Stimulated activated CD4-positive, alpha-beta T cell treated with anti-CD3 and anti-CD28 coated beads, Interleukin-1b, Interleukin-23, amount 100 ng/mL, for 1 hour (primary cell): Measurements from ENCODE around the gene GPR55.

ENCODE experiments used
- DNase-seq, 2 donors: peaks; one replicate each; pipeline ENCODE4 v3.0.0-alpha.2; 2020; ENCODE audit warnings: low read depth in 2 of 2

GPR55 gene

DNA sequence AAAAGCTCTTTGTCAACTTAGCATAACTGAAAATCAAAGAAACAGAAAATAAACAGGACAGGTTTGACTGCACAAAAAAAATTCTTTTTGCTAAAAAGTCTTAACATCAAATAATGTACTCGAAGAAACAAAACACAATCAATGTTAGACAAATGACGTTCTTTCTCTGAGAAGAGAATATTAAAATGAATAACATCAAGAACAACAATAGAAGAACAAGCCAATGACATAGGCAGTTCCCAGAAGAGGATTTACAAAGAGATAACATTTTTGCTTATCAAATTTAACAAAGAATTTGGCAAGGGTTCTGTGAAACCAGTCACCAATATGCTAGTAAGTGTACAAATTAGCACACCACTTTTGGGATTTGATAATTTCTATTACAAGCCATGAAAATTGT lies 5.8 kb downstream of the GPR55 start:
- DNase-seq = no peak

GRCh38 chr2:230916218-230916617 lies 8.8 kb downstream of the GPR55 start:
- no peak for DNase-seq

DNA sequence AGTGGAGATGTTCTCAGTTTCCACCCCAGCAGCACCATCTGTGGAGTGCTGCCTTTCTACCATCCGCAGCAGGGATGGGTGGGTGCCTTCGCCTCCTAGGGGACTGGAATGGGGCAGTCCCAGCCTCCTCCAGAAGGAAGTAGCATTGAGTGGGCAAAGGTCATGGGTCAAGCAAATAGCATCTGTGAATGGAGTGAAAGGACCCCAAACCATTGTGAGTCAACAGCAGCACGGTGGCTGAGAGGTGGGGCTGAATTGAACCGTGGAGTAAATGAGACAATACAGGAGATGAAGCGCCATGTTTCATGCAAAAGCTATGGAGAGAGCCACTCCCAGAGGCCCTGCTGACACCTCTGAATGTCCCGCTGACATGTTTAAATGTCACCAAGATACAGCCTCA lies 9.7 kb downstream of the GPR55 start:
- DNase-seq = no peak

- no peak for DNase-seq
Observed at GRCh38 chr2:230914886-230915285, 10.2 kb downstream of the GPR55 start.

- no peak for DNase-seq
Observed at GRCh38 chr2:230913406-230914143, 11.5 kb downstream of the GPR55 start.

GRCh38 chr2:230912724-230913123 lies 12.3 kb downstream of the GPR55 start:
- DNase-seq = no peak

DNA sequence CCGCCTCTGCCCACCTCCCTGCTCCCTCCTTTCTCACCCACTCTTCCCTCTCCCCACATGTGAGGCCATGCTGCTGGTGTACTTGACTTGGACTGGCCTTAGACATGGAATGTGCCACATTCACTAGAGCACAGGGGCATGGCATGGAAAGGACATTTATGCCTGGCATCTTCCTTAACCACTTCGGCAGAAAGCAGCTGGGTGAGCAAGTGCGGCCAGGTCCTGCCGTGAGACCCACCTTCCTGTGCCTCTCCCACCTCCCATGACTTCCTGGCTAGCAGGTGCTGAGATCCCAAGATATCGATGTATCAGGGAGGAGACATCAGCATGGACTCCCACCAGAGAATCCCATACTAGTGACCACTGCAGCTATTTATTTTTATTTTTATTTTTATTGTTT lies 13.0 kb downstream of the GPR55 start:
- DNase-seq = no peak

DNA sequence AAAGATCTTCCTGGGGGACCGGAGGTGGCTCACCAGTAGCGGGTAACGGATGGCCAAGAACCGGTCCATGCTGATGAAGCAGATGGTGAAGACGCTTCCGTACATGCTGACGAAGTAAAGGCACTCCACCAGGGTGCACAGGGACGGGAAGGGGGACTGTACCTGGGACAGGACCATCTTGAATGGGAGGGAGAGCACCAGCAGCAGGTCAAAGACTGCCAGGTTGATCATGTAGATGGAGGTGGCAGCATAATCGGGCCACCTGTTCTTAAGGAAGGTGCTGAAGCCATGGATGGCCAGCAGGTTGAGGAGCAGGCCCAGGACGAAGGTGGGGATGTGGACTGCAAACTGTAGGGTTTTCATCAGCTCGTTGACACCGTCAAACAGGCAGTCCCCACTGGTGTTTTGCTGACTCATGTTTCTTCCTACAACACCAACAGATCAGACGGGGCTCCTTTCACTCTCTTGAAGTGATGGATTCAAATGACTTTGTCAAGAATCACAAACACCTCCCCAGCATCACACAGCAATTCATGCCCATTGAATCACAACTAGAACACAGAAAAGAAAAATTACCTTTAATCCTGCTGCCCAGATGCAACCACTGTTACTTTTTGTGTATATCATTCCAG lies 14.4 kb downstream of the GPR55 start:
- no peak for DNase-seq

DNA sequence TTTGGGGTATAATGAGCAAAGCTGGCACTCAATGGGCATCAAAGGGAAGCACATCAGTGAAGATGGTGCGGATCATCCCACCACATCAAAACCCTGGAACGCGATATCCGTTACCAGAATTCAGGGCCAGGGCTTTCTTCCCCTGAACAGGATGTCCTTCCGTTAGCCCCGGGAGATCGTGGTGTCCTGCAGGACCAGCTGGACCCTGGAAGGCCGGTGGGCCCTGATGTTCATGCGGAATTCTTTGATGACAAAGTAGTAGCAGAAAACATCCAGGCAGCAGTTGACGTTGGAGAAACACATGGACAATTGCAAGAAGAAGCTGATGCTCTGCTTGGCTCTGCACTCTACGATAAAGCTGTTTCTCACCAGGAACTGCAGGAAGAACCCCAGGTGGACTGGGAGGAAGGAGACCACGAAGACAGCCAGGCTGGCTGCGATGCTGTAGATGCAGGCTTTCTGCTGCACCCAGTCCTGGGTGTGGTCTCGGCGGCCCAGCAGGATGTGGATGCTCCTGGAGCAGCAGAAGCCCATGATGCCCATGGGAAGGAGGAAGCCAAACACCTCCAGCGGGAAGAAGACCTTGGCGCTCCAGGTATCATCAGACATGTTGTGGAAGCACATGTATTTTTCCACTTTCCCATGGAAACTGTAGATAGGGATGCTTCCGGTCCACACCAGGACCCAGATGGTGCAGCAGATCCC lies 15.0 kb downstream of the GPR55 start:
- no peak for DNase-seq

GRCh38 chr2:230908595-230909191 lies 16.3 kb downstream of the GPR55 start:
- no peak for DNase-seq

- no peak for DNase-seq
Observed at GRCh38 chr2:230908092-230908594, 16.9 kb downstream of the GPR55 start.

DNA sequence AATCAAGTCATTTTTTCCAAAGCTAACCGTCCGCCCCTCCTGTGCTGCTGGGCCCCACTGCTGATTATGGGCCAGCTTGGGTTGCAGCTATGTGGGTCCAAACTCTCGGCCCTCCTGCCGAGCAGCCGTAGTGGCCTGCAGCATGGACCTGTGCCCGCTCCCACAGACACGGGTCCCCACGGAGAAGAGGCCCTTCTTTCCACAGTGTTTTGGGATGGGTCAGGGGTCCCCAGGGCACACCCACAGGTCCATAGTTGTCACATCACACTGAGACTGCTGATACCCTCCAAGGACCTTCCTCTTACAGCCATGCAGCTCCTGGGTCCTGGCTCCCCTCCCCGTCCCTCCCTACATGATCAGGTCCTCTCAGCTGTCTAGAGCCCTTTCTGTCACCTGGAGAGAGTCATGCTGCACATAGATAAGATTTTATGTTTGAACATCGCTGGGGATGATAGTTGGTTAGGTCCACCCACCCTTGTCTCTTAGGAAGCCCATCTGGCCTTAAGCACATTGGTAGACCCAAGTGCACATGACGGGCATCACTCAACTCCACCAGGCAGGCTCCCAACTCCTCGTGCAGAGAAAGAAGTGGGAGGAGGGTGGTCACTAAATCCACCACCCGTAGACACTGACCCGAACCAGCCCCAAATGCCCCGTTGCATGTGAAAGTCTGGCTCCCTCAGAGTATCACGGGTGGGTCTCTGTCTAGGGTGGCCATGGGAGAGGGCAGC lies 17.5 kb downstream of the GPR55 start:
- no peak for DNase-seq

- no peak for DNase-seq
Observed at GRCh38 chr2:230906471-230907230, 18.4 kb downstream of the GPR55 start.

GRCh38 chr2:230905448-230906421 lies 19.3 kb downstream of the GPR55 start:
- DNase-seq = peak; percentile 66 to 70

DNA sequence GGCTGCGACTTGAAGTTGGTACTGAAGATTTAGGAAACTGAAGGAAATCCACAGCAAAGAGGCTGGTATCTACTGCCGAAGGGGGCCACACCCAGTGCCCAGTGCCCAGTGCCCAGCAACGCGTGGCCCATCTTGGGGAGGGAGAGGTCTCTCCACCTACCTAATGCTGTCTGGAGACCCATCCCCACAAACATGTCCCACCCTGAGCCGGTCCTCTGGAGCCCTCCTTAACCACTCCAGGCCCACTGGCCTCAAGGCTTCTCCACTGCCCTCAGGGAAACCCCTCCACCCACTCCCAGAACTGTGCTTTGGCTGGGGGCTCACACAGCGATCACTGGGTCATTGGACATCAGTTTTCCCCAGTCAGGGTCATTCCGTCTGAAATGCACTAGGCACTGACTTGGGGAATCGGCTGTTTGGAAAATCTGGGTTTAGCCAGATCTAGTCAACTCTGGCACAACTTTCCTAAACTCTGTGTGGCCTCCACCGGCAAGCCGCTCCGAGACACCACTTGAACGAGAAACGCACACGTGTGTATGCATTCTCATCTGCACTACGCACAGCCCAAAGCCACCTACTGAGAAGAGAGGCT lies 20.1 kb downstream of the GPR55 start:
- DNase-seq = no peak

- no peak for DNase-seq
Observed at GRCh38 chr2:230903231-230904150, 21.6 kb downstream of the GPR55 start.

GRCh38 chr2:230902180-230902899 lies 22.7 kb downstream of the GPR55 start:
- peak in 1 of 2 donors; percentile 23 for DNase-seq

DNA sequence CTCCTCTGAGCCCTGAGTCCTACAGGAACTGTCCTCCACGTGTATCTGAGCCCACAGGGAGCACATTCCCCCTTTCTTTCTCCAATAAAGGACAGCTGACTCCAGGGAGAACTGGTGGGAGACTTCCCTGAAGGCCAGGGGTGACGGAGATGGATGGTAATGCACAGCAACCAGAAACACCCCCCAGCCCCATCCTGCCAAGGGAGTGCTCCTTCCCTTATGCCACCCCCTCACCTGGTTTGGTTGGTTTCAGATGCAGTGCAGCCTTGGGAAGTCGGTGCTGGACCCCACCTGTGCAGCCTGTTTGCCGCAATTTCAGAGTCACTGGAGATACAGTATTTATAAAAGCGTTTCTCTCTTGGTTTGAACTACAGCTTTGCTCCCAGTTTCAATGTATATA lies 24.0 kb downstream of the GPR55 start:
- no peak for DNase-seq
